HUES64 (cell line): ENCODE measurements around the gene QSOX1.

ENCODE experiments used
- H3K27ac ChIP-seq: 2 replicates; pipeline ENCODE4 v1.7.0; 2013; ENCODE audit warnings: low read depth, low read length, inconsistent platforms
- H3K27me3 ChIP-seq: 2 replicates; pipeline ENCODE4 v1.6.1; 2013; ENCODE audit warnings: mild to moderate bottlenecking, low read length; ENCODE audit not compliant: insufficient read depth
- H3K36me3 ChIP-seq: 2 replicates; pipeline ENCODE4 v1.6.1; 2013; ENCODE audit warnings: mild to moderate bottlenecking, low read length; ENCODE audit not compliant: insufficient read depth
- H3K4me1 ChIP-seq: 2 replicates; pipeline ENCODE4 v1.6.1; 2013; ENCODE audit warnings: mild to moderate bottlenecking, low read length, moderate library complexity; ENCODE audit not compliant: insufficient read depth
- H3K4me3 ChIP-seq: 2 replicates; pipeline ENCODE4 v1.5.1; 2013; ENCODE audit warnings: mild to moderate bottlenecking, low read length, moderate library complexity
- H3K9ac ChIP-seq: 2 replicates; pipeline ENCODE4 v1.6.1; 2013; ENCODE audit warnings: mild to moderate bottlenecking, low read depth, low read length
- H3K9me3 ChIP-seq: 2 replicates; pipeline ENCODE4 v1.6.1; 2013; ENCODE audit warnings: low read depth, low read length; ENCODE audit not compliant: insufficient read depth
- WGBS: fragments of 150-250, 120-280 bp; methylation state at CpG from one replicate; pipeline ENCODE4 v1.1.7; 2013; ENCODE audit warnings: missing lambda C conversion rate; 5-methylcytosine and 5-hydroxymethylcytosine counted together

Gene QSOX1

GRCh38 chr1:180231936-180232335 is 77.3 kb downstream of the QSOX1 start:
- H3K36me3 ChIP-seq = no peaks in the 10 kb centered on the region

GRCh38 chr1:180232521-180233043 is 77.9 kb downstream of the QSOX1 start:
- H3K9ac ChIP-seq = no peak overlapping the region
- no peaks in the 10 kb centered on the region for H3K9me3 ChIP-seq
- peaks cover 95% of the 10 kb centered on the region for H3K27me3 ChIP-seq
- 0 out of 2 replicates have a peak overlapping the region, but pooled peaks have one; percentile 64 for H3K4me3 ChIP-seq
- H3K27ac ChIP-seq = no peak overlapping the region
- no peaks in the 10 kb centered on the region for H3K36me3 ChIP-seq
- 10% methylated on average over 9 of the region's 11 CpGs for WGBS
- H3K4me1 ChIP-seq = peaks cover 29% of the 10 kb centered on the region

More at GRCh38 chr1:180231936-180232335, 77.3 kb downstream of the QSOX1 start:
- H3K4me3 ChIP-seq = peak overlapping the region; percentile 64
- H3K9me3 ChIP-seq = no peaks in the 10 kb centered on the region
- H3K27me3 ChIP-seq = peaks cover 95% of the 10 kb centered on the region
- H3K9ac ChIP-seq = no peak overlapping the region
- WGBS = 3% methylated on average over 14 of the region's 14 CpGs
- H3K4me1 ChIP-seq = peaks cover 23% of the 10 kb centered on the region
- no peak overlapping the region; the same call in 1 of the 2 replicates for H3K27ac ChIP-seq

- H3K27ac ChIP-seq = no peak overlapping the region
- no peaks in the 10 kb centered on the region for H3K9me3 ChIP-seq
- H3K4me1 ChIP-seq = peaks cover 37% of the 10 kb centered on the region
- peaks cover 95% of the 10 kb centered on the region for H3K27me3 ChIP-seq
- 2% methylated on average over 71 of the region's 71 CpGs for WGBS
- H3K4me3 ChIP-seq = no peak overlapping the region
- H3K9ac ChIP-seq = no peak overlapping the region
- no peaks in the 10 kb centered on the region for H3K36me3 ChIP-seq
Observed at GRCh38 chr1:180233191-180234011, 78.7 kb downstream of the QSOX1 start.

- WGBS = 1% methylated on average over 51 of the region's 51 CpGs
- Histone ChIP-seq H3K36me3 (no peaks in the 10 kb centered on the region), H3K4me1 (peaks cover 48% of the 10 kb centered on the region), H3K4me3 (peak overlapping the region; percentile 39), H3K27ac (no peak overlapping the region; the same call in 1 of the 2 replicates), H3K27me3 (peaks cover 95% of the 10 kb centered on the region), H3K9ac (no peak overlapping the region), H3K9me3 (no peaks in the 10 kb centered on the region)
Observed at GRCh38 chr1:180234369-180235076, 79.9 kb downstream of the QSOX1 start.

- no peaks in the 10 kb centered on the region for H3K36me3 ChIP-seq
- H3K9ac ChIP-seq = no peak overlapping the region
- peaks cover 98% of the 10 kb centered on the region for H3K27me3 ChIP-seq
- H3K4me1 ChIP-seq = peaks cover 54% of the 10 kb centered on the region
- under 1% methylated on average over 30 of the region's 30 CpGs for WGBS
- peak overlapping the region; percentile 39 for H3K4me3 ChIP-seq
- no peak overlapping the region for H3K27ac ChIP-seq
- H3K9me3 ChIP-seq = no peaks in the 10 kb centered on the region
Observed at GRCh38 chr1:180235077-180235501, 80.4 kb downstream of the QSOX1 start.

GRCh38 chr1:180235502-180236239 is 81.0 kb downstream of the QSOX1 start:
- 1% methylated on average over 49 of the region's 49 CpGs for WGBS
- peak overlapping the region; percentile 39 for H3K4me3 ChIP-seq
- no peaks in the 10 kb centered on the region for H3K36me3 ChIP-seq
- H3K4me1 ChIP-seq = peaks cover 60% of the 10 kb centered on the region
- H3K27me3 ChIP-seq = peaks cover 98% of the 10 kb centered on the region
- H3K27ac ChIP-seq = no peak overlapping the region
- no peak overlapping the region for H3K9ac ChIP-seq
- H3K9me3 ChIP-seq = no peaks in the 10 kb centered on the region

- Histone ChIP-seq H3K27me3 (peaks cover 95% of the 10 kb centered on the region), H3K4me3 (peak overlapping the region; percentile 39; the same call in 1 of the 2 replicates), H3K4me1 (peaks cover 63% of the 10 kb centered on the region), H3K27ac (no peak overlapping the region), H3K9me3 (no peaks in the 10 kb centered on the region), H3K9ac (no peak overlapping the region), H3K36me3 (no peaks in the 10 kb centered on the region)
- 2% methylated on average over 16 of the region's 16 CpGs for WGBS
Observed at GRCh38 chr1:180236698-180237509, 82.2 kb downstream of the QSOX1 start.

GRCh38 chr1:180237869-180238476 is 83.3 kb downstream of the QSOX1 start:
- Histone ChIP-seq H3K9ac (no peak overlapping the region), H3K4me3 (peak overlapping the region; percentile 39), H3K9me3 (no peaks in the 10 kb centered on the region), H3K36me3 (no peaks in the 10 kb centered on the region), H3K27me3 (peaks cover 84% of the 10 kb centered on the region), H3K4me1 (peaks cover 61% of the 10 kb centered on the region), H3K27ac (peak overlapping the region; percentile 85; the same call in 1 of the 2 replicates)
- 20% methylated on average over 2 of the region's 7 CpGs for WGBS

- Histone ChIP-seq H3K36me3 (no peaks in the 10 kb centered on the region), H3K27ac (peak overlapping the region; percentile 85; the same call in 1 of the 2 replicates), H3K4me3 (peak overlapping the region; percentile 39), H3K9ac (no peak overlapping the region), H3K27me3 (peaks cover 77% of the 10 kb centered on the region), H3K4me1 (peaks cover 64% of the 10 kb centered on the region), H3K9me3 (no peaks in the 10 kb centered on the region)
- 38% methylated on average over 6 of the region's 7 CpGs for WGBS
Observed at GRCh38 chr1:180238675-180239074, 84.0 kb downstream of the QSOX1 start.
